Caco-2 (cell line): Measurements from ENCODE around the gene LRP5. TPM values are rescaled to one million over a fixed set of nuclear protein-coding genes. Genes with fewer than 3 reads are reported as not detected.
A peak's percentile ranks its signal among the peaks of the same experiment; 100 is the strongest.

Experiments
- BruUV-seq: library from RNA; stranded (reverse); fragments of 400-500 nt; replicated peaks from 2 replicates; lab custom pipeline; 2021; lab: Mats Ljungman, UMichigan
- CTCF ChIA-PET: fragments of 300-600 bp; sonication (Branson Sonifier 250); formaldehyde crosslinking; loops from one replicate; lab custom pipeline; 2022; ENCODE audit warnings: antibody characterized with exemption; lab: Charles Lee
- POLR2A ChIA-PET: fragments of 300-600 bp; sonication (Branson Sonifier 250); formaldehyde crosslinking; loops from one replicate; lab custom pipeline; 2022; ENCODE audit warnings: antibody characterized with exemption; lab: Charles Lee
- DNase-seq, 2 experiments: peaks; one replicate each; pipeline versions ENCODE4 v3.0.0 to v3.0.0-alpha.2; 2020 to 2022
- H3K27me3 ChIP-seq: replicated peaks from 2 replicates; pipeline ENCODE4 v1.6.0; 2011; ENCODE audit warnings: low read length; ENCODE audit not compliant: control insufficient read depth, insufficient read depth
- H3K36me3 ChIP-seq: 2 replicates; pipeline ENCODE4 v1.5.1; 2011; ENCODE audit warnings: low read length; ENCODE audit not compliant: control insufficient read depth, insufficient read depth
- H3K4me1 ChIP-seq: fragments of 250-450 bp; sonication (Bioruptor Pico); 2 replicates; pipeline ENCODE4 v1.5.1; 2020; ENCODE audit warnings: mild to moderate bottlenecking
- H3K4me3 ChIP-seq: 2 replicates; pipeline ENCODE4 v1.5.1; 2011; ENCODE audit warnings: low read depth, mild to moderate bottlenecking, control low read depth, low read length
- H3K9me3 ChIP-seq: fragments of 250-450 bp; sonication (Bioruptor Pico); 2 replicates; pipeline ENCODE4 v1.5.1; 2020; ENCODE audit warnings: mild to moderate bottlenecking, moderate library complexity
- H3K27ac Mint-ChIP-seq: one replicate; pipeline ENCODE4 v1.8.0; 2022; ENCODE audit warnings: mixed read lengths; ENCODE audit not compliant: unreplicated experiment
- H3K27me3 Mint-ChIP-seq: one replicate; pipeline ENCODE4 v1.8.0; 2022; ENCODE audit warnings: mixed read lengths; ENCODE audit not compliant: insufficient read depth, unreplicated experiment
- H3K36me3 Mint-ChIP-seq: one replicate; pipeline ENCODE4 v1.8.0; 2022; ENCODE audit warnings: mild to moderate bottlenecking, mixed read lengths; ENCODE audit not compliant: insufficient read depth, unreplicated experiment
- H3K4me1 Mint-ChIP-seq: one replicate; pipeline ENCODE4 v1.8.0; 2022; ENCODE audit warnings: low read depth, mixed read lengths; ENCODE audit not compliant: unreplicated experiment
- H3K4me3 Mint-ChIP-seq: one replicate; pipeline ENCODE4 v1.8.0; 2022; ENCODE audit warnings: mild to moderate bottlenecking, moderate library complexity, mixed read lengths; ENCODE audit not compliant: unreplicated experiment
- H3K9me3 Mint-ChIP-seq: one replicate; pipeline ENCODE4 v1.8.0; 2022; ENCODE audit warnings: mixed read lengths; ENCODE audit not compliant: unreplicated experiment
- CTCF ChIP-seq, 2 experiments: fragments of 200-600 bp in 1 of 2; IDR thresholded peaks; 1 replicate in 1 of 2; 2 replicates in 1 of 2; pipeline versions ENCODE4 v1.5.1 to v1.8.0; 2011 to 2022; ENCODE audit warnings: antibody characterized with exemption in 1 of 2, control low read depth in 1 of 2, inconsistent platforms in 1 of 2, low read depth in 1 of 2, low read length in 1 of 2, mild to moderate bottlenecking in 1 of 2, moderate library complexity in 1 of 2; ENCODE audit not compliant: insufficient read depth in 1 of 2, severe bottlenecking in 1 of 2, unreplicated experiment in 1 of 2
- intact Hi-C: fragments of 100-400 bp; cut with micrococcal nuclease; formaldehyde crosslinking; loops from one replicate; pipeline ENCODE4 v1.10.0; 2022; ENCODE audit not compliant: unreplicated experiment
- total RNA-seq: library from RNA; stranded (reverse); gene quantifications from 2 replicates; pipeline ENCODE4 v1.2.3, GENCODE V29; 2022

Gene LRP5
- total RNA-seq, 1 experiment from 2014 or later = 94.3 TPM

GRCh38 chr11:68336716-68337115 is 24.3 kb downstream of the LRP5 start:
- Mint-ChIP-seq H3K27me3 (no peaks in the 10 kb centered on the region), H3K36me3 (peaks cover 33% of the 10 kb centered on the region), H3K4me3 (no peak overlapping the region), H3K4me1 (peaks cover 48% of the 10 kb centered on the region), H3K27ac (peak overlapping the region; percentile 30), H3K9me3 (no peaks in the 10 kb centered on the region)
- Histone ChIP-seq H3K4me3 (no peak overlapping the region), H3K36me3 (peaks cover 4% of the 10 kb centered on the region; the same call in 1 of the 2 replicates), H3K4me1 (peaks cover 27% of the 10 kb centered on the region), H3K9me3 (no peaks in the 10 kb centered on the region), H3K27me3 (no peaks in the 10 kb centered on the region)
- POLR2A ChIA-PET = no interaction called here
- intact Hi-C loops = no loop called here
- no peak for DNase-seq
- CTCF ChIA-PET = interaction anchor here (1.1 to 1.4 kb wide), 2 partner anchors 39 to 44 kb away, joined by 3 to 6 read pairs; no protein-coding TSS in a partner anchor
- TF ChIP-seq CTCF (IDR thresholded peaks at IDR 0.05; ENCODE audit: insufficient read depth in 1 of 2, low read depth in 1 of 2, low read length in 1 of 2, severe bottlenecking in 1 of 2, unreplicated experiment in 1 of 2) = no peak
- BruUV-seq = no TSS peak

DNA sequence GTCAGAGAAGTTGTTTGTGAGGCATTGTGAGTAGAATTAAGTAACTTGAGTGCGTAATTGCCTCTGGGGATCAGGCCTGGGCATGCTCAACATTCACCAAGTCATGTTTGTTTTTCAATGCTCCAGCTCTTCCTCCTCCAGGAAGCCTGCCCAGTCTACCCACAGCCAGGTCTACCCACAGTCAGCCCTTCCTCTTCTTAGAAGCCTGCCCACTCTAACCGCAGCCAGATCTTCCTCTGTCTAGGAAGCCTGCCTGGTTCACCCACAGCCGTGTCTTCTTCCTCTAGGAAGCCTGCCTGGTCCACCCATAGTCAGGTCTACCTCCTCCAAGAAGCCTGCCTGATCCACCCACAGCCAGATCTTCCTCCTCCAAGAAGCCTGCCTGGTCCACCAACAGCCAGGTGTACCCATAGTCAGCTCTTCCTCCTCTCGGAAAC is 25.0 kb downstream of the LRP5 start:
- POLR2A ChIA-PET = no interaction called here

GRCh38 chr11:68338051-68338780 is 25.8 kb downstream of the LRP5 start:
- H3K9me3 Mint-ChIP-seq = no peaks in the 10 kb centered on the region
- peaks cover 38% of the 10 kb centered on the region for H3K36me3 Mint-ChIP-seq
- 0 out of 2 replicates have a peak, but pooled peaks cover 2% of the 10 kb centered on the region for H3K36me3 ChIP-seq
- no peak overlapping the region for H3K4me3 Mint-ChIP-seq
- TF ChIP-seq CTCF (IDR thresholded peaks at IDR 0.05; ENCODE audit: insufficient read depth in 1 of 2, low read depth in 1 of 2, low read length in 1 of 2, severe bottlenecking in 1 of 2, unreplicated experiment in 1 of 2) = no peak
- CTCF ChIA-PET = no interaction called here
- no TSS peak for BruUV-seq
- H3K4me3 ChIP-seq = no peak overlapping the region
- no peaks in the 10 kb centered on the region for H3K27me3 ChIP-seq
- no peak for DNase-seq
- intact Hi-C loops = no loop called here
- peak overlapping the region; percentile 30 for H3K27ac Mint-ChIP-seq
- no peaks in the 10 kb centered on the region for H3K9me3 ChIP-seq
- POLR2A ChIA-PET = no interaction called here
- H3K4me1 Mint-ChIP-seq = peaks cover 60% of the 10 kb centered on the region
- peaks cover 42% of the 10 kb centered on the region for H3K4me1 ChIP-seq
- H3K27me3 Mint-ChIP-seq = no peaks in the 10 kb centered on the region

More for the DNA sequence above, 25.0 kb downstream of the LRP5 start:
- Histone ChIP-seq H3K9me3 (no peaks in the 10 kb centered on the region), H3K27me3 (no peaks in the 10 kb centered on the region), H3K36me3 (peaks cover 4% of the 10 kb centered on the region; the same call in 1 of the 2 replicates), H3K4me1 (peaks cover 34% of the 10 kb centered on the region), H3K4me3 (no peak overlapping the region)
- peaks cover 38% of the 10 kb centered on the region for H3K36me3 Mint-ChIP-seq
- no TSS peak for BruUV-seq
- H3K9me3 Mint-ChIP-seq = no peaks in the 10 kb centered on the region
- CTCF ChIA-PET = interaction anchor here (1.1 kb wide), 1 partner anchor 43 kb away, joined by 6 read pairs; no protein-coding TSS in a partner anchor
- H3K4me1 Mint-ChIP-seq = peaks cover 52% of the 10 kb centered on the region
- no peak for TF ChIP-seq CTCF (IDR thresholded peaks at IDR 0.05; ENCODE audit: insufficient read depth in 1 of 2, low read depth in 1 of 2, low read length in 1 of 2, severe bottlenecking in 1 of 2, unreplicated experiment in 1 of 2)
- no peak overlapping the region for H3K4me3 Mint-ChIP-seq
- no peak for DNase-seq
- no peaks in the 10 kb centered on the region for H3K27me3 Mint-ChIP-seq
- intact Hi-C loops = no loop called here
- H3K27ac Mint-ChIP-seq = peak overlapping the region; percentile 30
